H9 (cell line): ENCODE measurements around the gene PLEKHM3. TPM values are rescaled to one million over a fixed set of nuclear protein-coding genes. Genes with fewer than 3 reads are reported as not detected.

Experiments
- DNase-seq: peaks from one replicate; pipeline ENCODE4 v3.0.0-alpha.2; 2017
- H2AFZ ChIP-seq: one replicate; pipeline ENCODE4 v1.6.1; 2013; ENCODE audit warnings: mild to moderate bottlenecking, low read length, control low read depth, moderate library complexity
- H2AK5ac ChIP-seq: 2 replicates; pipeline ENCODE4 v1.6.1; 2013; ENCODE audit warnings: low read length, control low read depth, mixed read lengths; ENCODE audit not compliant: insufficient read length
- H2BK120ac ChIP-seq: one replicate; pipeline ENCODE4 v1.6.1; 2013; ENCODE audit warnings: low read depth, mild to moderate bottlenecking, low read length, control low read depth, inconsistent platforms; ENCODE audit not compliant: poor library complexity, severe bottlenecking
- H2BK12ac ChIP-seq: 2 replicates; pipeline ENCODE4 v1.6.1; 2013; ENCODE audit warnings: low read length, control low read depth, mixed read lengths, low read depth; ENCODE audit not compliant: insufficient read length
- H2BK15ac ChIP-seq: 2 replicates; pipeline ENCODE4 v1.6.1; 2013; ENCODE audit warnings: low read depth, low read length, control low read depth
- H2BK20ac ChIP-seq: one replicate; pipeline ENCODE4 v1.6.1; 2013; ENCODE audit warnings: low read depth, mild to moderate bottlenecking, low read length, control low read depth, inconsistent platforms; ENCODE audit not compliant: poor library complexity, severe bottlenecking
- H2BK5ac ChIP-seq: 2 replicates; pipeline ENCODE4 v1.6.1; 2013; ENCODE audit warnings: low read length, control low read depth, mixed read lengths; ENCODE audit not compliant: insufficient read length
- H3K14ac ChIP-seq: 2 replicates; pipeline ENCODE4 v1.6.1; 2013; ENCODE audit warnings: low read length, control low read depth; ENCODE audit not compliant: insufficient read depth
- H3K18ac ChIP-seq: 2 replicates; pipeline ENCODE4 v1.6.1; 2013; ENCODE audit warnings: low read depth, mild to moderate bottlenecking, mixed read lengths, low read length, control low read depth; ENCODE audit not compliant: insufficient read length
- H3K23ac ChIP-seq: 2 replicates; pipeline ENCODE4 v1.6.1; 2013; ENCODE audit warnings: low read length, control low read depth, mixed read lengths, low read depth; ENCODE audit not compliant: insufficient read length
- H3K23me2 ChIP-seq: 2 replicates; pipeline ENCODE4 v1.6.1; 2013; ENCODE audit warnings: low read depth, mild to moderate bottlenecking, mixed read lengths, low read length, control low read depth; ENCODE audit not compliant: insufficient read length, poor library complexity, severe bottlenecking
- H3K27ac ChIP-seq: 2 replicates; pipeline ENCODE4 v1.5.1; 2013; ENCODE audit warnings: low read length, control low read depth, mixed read lengths, low read depth; ENCODE audit not compliant: insufficient read length
- H3K27me3 ChIP-seq: 2 replicates; pipeline ENCODE4 v1.6.1; 2013; ENCODE audit warnings: low read length, control low read depth, inconsistent platforms; ENCODE audit not compliant: insufficient read depth
- H3K4ac ChIP-seq: 2 replicates; pipeline ENCODE4 v1.6.1; 2013; ENCODE audit warnings: low read depth, mild to moderate bottlenecking, control low read depth, inconsistent platforms, low read length, moderate library complexity
- H3K4me1 ChIP-seq: 2 replicates; pipeline ENCODE4 v1.6.1; 2013; ENCODE audit warnings: low read length, control low read depth, inconsistent platforms; ENCODE audit not compliant: insufficient read depth
- H3K4me2 ChIP-seq: 2 replicates; pipeline ENCODE4 v1.6.1; 2013; ENCODE audit warnings: low read length, control low read depth, mixed read lengths; ENCODE audit not compliant: insufficient read length, insufficient read depth
- H3K56ac ChIP-seq: 2 replicates; pipeline ENCODE4 v1.6.1; 2013; ENCODE audit warnings: low read depth, mild to moderate bottlenecking, mixed read lengths, low read length, control low read depth; ENCODE audit not compliant: insufficient read length
- H3K79me1 ChIP-seq: 2 replicates; pipeline ENCODE4 v1.6.1; 2013; ENCODE audit warnings: low read depth, mild to moderate bottlenecking, moderate library complexity, low read length, control low read depth, inconsistent platforms; ENCODE audit not compliant: insufficient read depth, poor library complexity, severe bottlenecking
- H3K79me2 ChIP-seq: 2 replicates; pipeline ENCODE4 v1.6.1; 2013; ENCODE audit warnings: low read length, control low read depth, inconsistent platforms; ENCODE audit not compliant: insufficient read depth
- H3K9ac ChIP-seq: 2 replicates; pipeline ENCODE4 v1.6.1; 2013; ENCODE audit warnings: low read length, control low read depth, mixed read lengths; ENCODE audit not compliant: insufficient read length; ENCODE audit errors: extremely low read depth
- H3K9me3 ChIP-seq: one replicate; pipeline ENCODE4 v1.6.1; 2013; ENCODE audit warnings: low read depth, low read length, inconsistent platforms; ENCODE audit not compliant: control insufficient read depth
- H3T11ph ChIP-seq: one replicate; pipeline ENCODE4 v1.6.1; 2013; ENCODE audit warnings: mild to moderate bottlenecking, low read length, control low read depth, inconsistent platforms
- H4K20me1 ChIP-seq: one replicate; pipeline ENCODE4 v1.6.1; 2013; ENCODE audit not compliant: control insufficient read depth, insufficient read length, insufficient read depth
- H4K5ac ChIP-seq: 2 replicates; pipeline ENCODE4 v1.6.1; 2013; ENCODE audit warnings: low read depth, mild to moderate bottlenecking, mixed read lengths, low read length, control low read depth; ENCODE audit not compliant: insufficient read length
- H4K8ac ChIP-seq: replicated peaks from 2 replicates; pipeline ENCODE4 v1.6.1; 2013; ENCODE audit warnings: low read length, control low read depth, mixed read lengths, low read depth; ENCODE audit not compliant: insufficient read length
- H4K91ac ChIP-seq: 2 replicates; pipeline ENCODE4 v1.6.1; 2013; ENCODE audit warnings: low read depth, mild to moderate bottlenecking, moderate library complexity, mixed read lengths, low read length, control low read depth; ENCODE audit not compliant: insufficient read length
- H3K27ac Mint-ChIP-seq, 3 experiments: 2 replicates in 2 of 3; 3 replicates in 1 of 3; pipeline ENCODE4 v1.8.0; 2020 to 2021; ENCODE audit warnings: mixed read lengths in 3 of 3, mild to moderate bottlenecking in 1 of 3, moderate library complexity in 1 of 3
- H3K27me3 Mint-ChIP-seq: 2 replicates; pipeline ENCODE4 v1.8.0; 2021; ENCODE audit warnings: low read depth, mild to moderate bottlenecking, moderate library complexity, mixed read lengths
- H3K36me3 Mint-ChIP-seq, 3 experiments: 2 replicates in 2 of 3; 3 replicates in 1 of 3; pipeline ENCODE4 v1.8.0; 2020 to 2021; ENCODE audit warnings: low read depth in 3 of 3, mixed read lengths in 3 of 3; ENCODE audit not compliant: insufficient read depth in 1 of 3
- H3K4me1 Mint-ChIP-seq, 2 experiments: 2 replicates each; pipeline ENCODE4 v1.8.0; 2020; ENCODE audit warnings: mixed read lengths in 2 of 2
- H3K4me3 Mint-ChIP-seq, 2 experiments: 2 replicates in 1 of 2; 3 replicates in 1 of 2; pipeline ENCODE4 v1.8.0; 2020 to 2021; ENCODE audit warnings: mild to moderate bottlenecking in 2 of 2, mixed read lengths in 2 of 2, moderate library complexity in 1 of 2
- H3K9me3 Mint-ChIP-seq, 2 experiments: 2 replicates in 1 of 2; 3 replicates in 1 of 2; pipeline ENCODE4 v1.8.0; 2020; ENCODE audit warnings: mild to moderate bottlenecking in 2 of 2, mixed read lengths in 2 of 2, moderate library complexity in 1 of 2
- WGBS: extraction: QIAGEN DNeasy Blood & Tissue Kit; methylation state at CpG from one replicate; pipeline ENCODE4 v1.1.7; 2013; ENCODE audit warnings: missing lambda C conversion rate, low lambda C conversion rate, mixed read lengths; ENCODE audit not compliant: insufficient read length; ENCODE audit errors: extremely low coverage; 5-methylcytosine and 5-hydroxymethylcytosine counted together
- total RNA-seq: library from RNA; stranded (reverse); gene quantifications from 2 replicates; pipeline ENCODE4 v1.2.1, GENCODE V29; 2021
- TF ChIP-seq, protein P1 (sequence below): fragments of 200-600 bp; sonication (generic); conservative IDR thresholded peaks from 3 replicates; pipeline ENCODE4 v1.8.0; 2021; ENCODE audit warnings: antibody characterized with exemption, mild to moderate bottlenecking

The PLEKHM3 gene
- total RNA-seq, 1 experiment from 2014 or later: 7.5 TPM

DNA sequence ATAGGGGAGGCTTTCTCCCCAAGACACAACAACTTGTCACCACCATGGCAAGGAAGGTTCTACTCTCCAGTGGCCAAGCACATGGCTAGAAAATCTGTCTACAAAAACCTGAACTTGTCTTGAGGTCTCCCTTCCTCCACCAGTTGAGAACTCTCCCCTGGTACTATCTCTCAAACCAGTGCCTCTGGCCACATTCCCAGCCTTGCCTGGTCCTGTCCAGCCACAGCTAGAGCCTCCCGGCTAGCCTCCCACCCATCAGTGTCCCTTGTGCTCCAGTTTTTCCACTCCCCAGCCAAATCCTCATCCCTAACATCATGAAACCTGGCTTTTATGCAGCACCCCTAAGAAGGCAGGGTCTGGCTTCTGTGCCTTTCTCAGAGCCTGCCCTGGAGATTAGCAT lies 234.4 kb downstream of the PLEKHM3 start:
- Histone ChIP-seq H3T11ph (no peak overlapping the region), H3K56ac (no peak overlapping the region), H4K91ac (no peak overlapping the region), H3K4me1 (peaks cover 3% of the 10 kb centered on the region; the same call in 1 of the 2 replicates), H3K79me2 (no peaks in the 10 kb centered on the region), H3K18ac (no peak overlapping the region), H2AK5ac (no peak overlapping the region), H2BK20ac (no peak overlapping the region), H3K9me3 (no peaks in the 10 kb centered on the region), H4K20me1 (no peaks in the 10 kb centered on the region), H2BK5ac (no peak overlapping the region), H2BK120ac (no peak overlapping the region), H2AFZ (no peak overlapping the region), H3K9ac (no peak overlapping the region), H3K4ac (no peak overlapping the region), H2BK15ac (no peak overlapping the region), H3K23me2 (no peaks in the 10 kb centered on the region), H3K4me2 (no peak overlapping the region), H3K79me1 (no peaks in the 10 kb centered on the region), H3K27me3 (no peaks in the 10 kb centered on the region), H3K14ac (no peak overlapping the region), H4K5ac (no peak overlapping the region), H4K8ac (no peak overlapping the region), H2BK12ac (no peak overlapping the region), H3K23ac (no peak overlapping the region), H3K27ac (no peak overlapping the region)
- no peaks in the 10 kb centered on the region for H3K9me3 Mint-ChIP-seq
- no CpG with 5 or more reads among the region's 1 CpG for WGBS
- H3K4me1 Mint-ChIP-seq: peaks cover 18 to 24% of the 10 kb centered on the region in 2 experiments
- H3K36me3 Mint-ChIP-seq: no peaks in the 10 kb centered on the region; a peak in 1 of 7 replicates
- DNase-seq: no peak
- no peak overlapping the region for H3K4me3 Mint-ChIP-seq
- H3K27me3 Mint-ChIP-seq: no peaks in the 10 kb centered on the region; the same call in 1 of the 2 replicates
- H3K27ac Mint-ChIP-seq: peak overlapping the region; percentile 58 to 68 (median 66); a peak in 4 of 7 replicates
- TF ChIP-seq, protein P1, sequence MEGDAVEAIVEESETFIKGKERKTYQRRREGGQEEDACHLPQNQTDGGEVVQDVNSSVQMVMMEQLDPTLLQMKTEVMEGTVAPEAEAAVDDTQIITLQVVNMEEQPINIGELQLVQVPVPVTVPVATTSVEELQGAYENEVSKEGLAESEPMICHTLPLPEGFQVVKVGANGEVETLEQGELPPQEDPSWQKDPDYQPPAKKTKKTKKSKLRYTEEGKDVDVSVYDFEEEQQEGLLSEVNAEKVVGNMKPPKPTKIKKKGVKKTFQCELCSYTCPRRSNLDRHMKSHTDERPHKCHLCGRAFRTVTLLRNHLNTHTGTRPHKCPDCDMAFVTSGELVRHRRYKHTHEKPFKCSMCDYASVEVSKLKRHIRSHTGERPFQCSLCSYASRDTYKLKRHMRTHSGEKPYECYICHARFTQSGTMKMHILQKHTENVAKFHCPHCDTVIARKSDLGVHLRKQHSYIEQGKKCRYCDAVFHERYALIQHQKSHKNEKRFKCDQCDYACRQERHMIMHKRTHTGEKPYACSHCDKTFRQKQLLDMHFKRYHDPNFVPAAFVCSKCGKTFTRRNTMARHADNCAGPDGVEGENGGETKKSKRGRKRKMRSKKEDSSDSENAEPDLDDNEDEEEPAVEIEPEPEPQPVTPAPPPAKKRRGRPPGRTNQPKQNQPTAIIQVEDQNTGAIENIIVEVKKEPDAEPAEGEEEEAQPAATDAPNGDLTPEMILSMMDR: no peak
